Fibroblast of villous mesenchyme (primary cell): ENCODE results near the gene AASDH. TPM values are rescaled to one million over a fixed set of nuclear protein-coding genes. Genes with fewer than 3 reads are reported as not detected.
A peak's percentile ranks its signal among the peaks of the same experiment; 100 is the strongest.

ENCODE experiments used
- DNase-seq: peaks from one replicate; pipeline ENCODE4 v3.0.0-alpha.2; 2010; ENCODE audit warnings: low read depth
- H3K4me3 ChIP-seq: 2 replicates; pipeline ENCODE4 v1.5.1; 2011; ENCODE audit warnings: low read depth, mild to moderate bottlenecking, low read length
- total RNA-seq: library from RNA; depleted of rRNA; stranded (reverse); fragments of >200 nt; gene quantifications from 2 replicates; pipeline ENCODE4 v1.2.3, GENCODE V29; 2012
- TF ChIP-seq, protein P1 (sequence below): IDR thresholded peaks from 2 replicates; pipeline ENCODE4 v1.5.1; 2012; ENCODE audit warnings: low read depth, mild to moderate bottlenecking, low read length; ENCODE audit not compliant: insufficient read depth

AASDH gene
- total RNA-seq, 1 donor: 25.5 TPM

DNA sequence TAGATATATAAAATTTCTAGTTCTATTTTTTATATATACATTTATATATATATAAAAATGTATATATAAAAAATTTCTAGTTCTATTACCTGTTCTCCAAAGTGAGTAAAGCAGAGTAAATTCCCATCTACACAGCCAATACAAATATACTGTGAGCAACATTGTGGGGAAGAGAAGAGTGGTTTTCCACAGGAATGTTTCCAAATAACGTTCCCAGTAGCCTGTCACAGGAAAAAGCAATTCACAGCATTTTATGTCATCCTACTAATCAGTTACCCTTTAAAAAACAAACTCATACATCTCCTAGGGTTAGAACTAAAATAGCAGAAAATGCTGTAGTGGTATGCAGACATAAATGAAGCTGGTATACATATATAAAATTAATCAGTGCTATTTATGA is 44.5 kb downstream of the AASDH start:
- TF ChIP-seq, protein P1, sequence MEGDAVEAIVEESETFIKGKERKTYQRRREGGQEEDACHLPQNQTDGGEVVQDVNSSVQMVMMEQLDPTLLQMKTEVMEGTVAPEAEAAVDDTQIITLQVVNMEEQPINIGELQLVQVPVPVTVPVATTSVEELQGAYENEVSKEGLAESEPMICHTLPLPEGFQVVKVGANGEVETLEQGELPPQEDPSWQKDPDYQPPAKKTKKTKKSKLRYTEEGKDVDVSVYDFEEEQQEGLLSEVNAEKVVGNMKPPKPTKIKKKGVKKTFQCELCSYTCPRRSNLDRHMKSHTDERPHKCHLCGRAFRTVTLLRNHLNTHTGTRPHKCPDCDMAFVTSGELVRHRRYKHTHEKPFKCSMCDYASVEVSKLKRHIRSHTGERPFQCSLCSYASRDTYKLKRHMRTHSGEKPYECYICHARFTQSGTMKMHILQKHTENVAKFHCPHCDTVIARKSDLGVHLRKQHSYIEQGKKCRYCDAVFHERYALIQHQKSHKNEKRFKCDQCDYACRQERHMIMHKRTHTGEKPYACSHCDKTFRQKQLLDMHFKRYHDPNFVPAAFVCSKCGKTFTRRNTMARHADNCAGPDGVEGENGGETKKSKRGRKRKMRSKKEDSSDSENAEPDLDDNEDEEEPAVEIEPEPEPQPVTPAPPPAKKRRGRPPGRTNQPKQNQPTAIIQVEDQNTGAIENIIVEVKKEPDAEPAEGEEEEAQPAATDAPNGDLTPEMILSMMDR: no peak
- H3K4me3 ChIP-seq: no peak overlapping the region
- DNase-seq: no peak

- DNase-seq: peak; percentile 10
- TF ChIP-seq, protein P1: no peak
- H3K4me3 ChIP-seq: no peak overlapping the region
Observed at GRCh38 chr4:56330691-56331090, 56.6 kb downstream of the AASDH start.

GRCh38 chr4:56326363-56326762 is 60.9 kb downstream of the AASDH start:
- no peak overlapping the region for H3K4me3 ChIP-seq
- no peak for DNase-seq
- TF ChIP-seq, protein P1: no peak

GRCh38 chr4:56324011-56324610 is 63.2 kb downstream of the AASDH start:
- DNase-seq: no peak
- TF ChIP-seq, protein P1: no peak
- H3K4me3 ChIP-seq: no peak overlapping the region

DNA sequence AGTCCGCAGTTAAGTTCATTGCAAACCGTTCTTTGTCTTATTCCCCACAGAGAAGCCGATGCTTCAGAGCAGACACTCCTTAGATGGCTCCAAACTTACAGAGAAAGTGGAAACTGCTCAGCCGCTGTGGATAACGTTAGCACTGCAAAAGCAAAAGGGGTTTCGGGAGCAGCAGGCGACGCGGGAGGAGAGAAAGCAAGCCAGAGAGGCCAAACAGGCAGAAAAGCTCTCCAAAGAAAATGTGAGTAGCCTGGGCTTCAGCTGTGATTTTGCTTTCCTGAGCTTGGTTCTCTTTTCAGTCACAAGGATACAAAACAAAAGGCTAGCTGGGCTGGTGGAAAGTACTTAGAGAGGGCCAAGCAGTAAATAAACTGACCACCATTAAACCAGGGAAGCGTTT is 64.0 kb downstream of the AASDH start:
- no peak for DNase-seq
- TF ChIP-seq, protein P1: no peak
- H3K4me3 ChIP-seq: no peak overlapping the region

- no peak overlapping the region for H3K4me3 ChIP-seq
- TF ChIP-seq, protein P1: no peak
- no peak for DNase-seq
Observed at GRCh38 chr4:56321251-56321650, 66.0 kb downstream of the AASDH start.

- TF ChIP-seq, protein P1: no peak
- peak; percentile 19 for DNase-seq
Observed at GRCh38 chr4:56320293-56320692, 67.0 kb downstream of the AASDH start.

More at GRCh38 chr4:56320293-56320692, 67.0 kb downstream of the AASDH start:
- H3K4me3 ChIP-seq: no peak overlapping the region
